OCI-LY7 (cell line): Measurements from ENCODE around the gene PIGW.

Experiments
- CTCF ChIP-seq: fragments of 200-600 bp; sonication (generic); conservative IDR thresholded peaks from 2 replicates; pipeline ENCODE4 v1.5.1; 2014; ENCODE audit warnings: mild to moderate bottlenecking, antibody characterized with exemption, low read length, moderate library complexity, mixed read lengths
- EZH2phosphoT487 ChIP-seq: fragments of 200-600 bp; sonication (generic); IDR thresholded peaks from 2 replicates; pipeline ENCODE4 v1.6.1; 2018; ENCODE audit warnings: low read depth, borderline replicate concordance, mild to moderate bottlenecking, mixed run types, antibody characterized with exemption, low read length, moderate library complexity, mixed read lengths

- TF ChIP-seq CTCF (no peak), EZH2phosphoT487 (no peak)
Observed at GRCh38 chr17:36524428-36524876, 10.3 kb upstream of the PIGW start.
